Measurements from ENCODE around the gene HNRNPF.
"Not testable (repeated sequence)": the region's sequence is repeated elsewhere in the genome, so short reads cannot be mapped to it uniquely, and the experiment has no call there.

The HNRNPF gene

DNA sequence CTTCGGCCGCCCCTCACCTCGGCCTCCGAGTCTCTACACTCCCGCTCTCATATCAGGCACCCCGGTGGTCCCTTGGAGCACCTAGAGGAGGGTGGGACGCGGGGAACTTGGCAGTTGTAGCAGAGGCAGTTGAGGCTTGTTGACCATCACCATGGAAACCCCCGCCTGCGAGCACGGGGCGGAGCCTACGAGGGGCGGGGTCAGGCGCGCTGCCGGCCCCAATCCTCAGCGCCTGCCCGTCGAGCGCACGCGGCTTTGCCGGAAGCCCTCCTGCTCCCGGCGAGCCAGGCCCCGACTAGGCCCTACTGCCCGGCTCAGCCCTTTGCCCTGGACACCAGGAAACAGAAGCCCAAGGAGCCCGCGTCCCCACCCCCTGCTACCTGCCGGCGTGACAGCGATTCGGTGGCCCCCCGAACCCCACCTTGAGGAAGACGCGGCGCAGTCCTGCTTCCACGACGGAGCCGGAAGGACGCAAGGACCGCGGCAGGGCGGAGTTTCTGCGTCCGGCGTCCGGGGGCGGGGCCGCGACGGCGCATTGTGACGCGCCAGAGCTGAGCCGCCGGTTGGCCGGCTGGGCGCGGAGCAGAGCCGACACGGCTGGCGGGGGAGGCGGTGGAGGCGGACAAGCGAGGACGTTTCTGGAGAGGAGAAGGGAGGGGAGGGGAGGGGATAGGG, at the start of gene HNRNPF:
HNRNPF (minus strand) TSS at position 477 of the 675 bp plus-strand sequence. CDS start 21,302 bp downstream, outside the sequence.
- peak within 1 kb of the TSS; percentile 96 for H3K27ac ChIP-seq
- peak within 1 kb of the TSS; percentile 79 for H3K4me3 ChIP-seq (ENCODE audit: low read depth, low read length)
- in situ Hi-C loops (cut with HindIII; ENCODE audit: low pct_ligation_motif_present, low sequenced_read_pairs) = no loop called here
- H3K36me3 ChIP-seq (replicated peaks) = no peaks in the 10 kb centered on the region
- no peaks in the 10 kb centered on the region for H3K27me3 ChIP-seq (replicated peaks)
- DNase-seq = peak; percentile 89
- no peak for TF ChIP-seq CTCF (IDR thresholded peaks at IDR 0.05; ENCODE audit: low read depth, low read length, missing control alignments)

DNA sequence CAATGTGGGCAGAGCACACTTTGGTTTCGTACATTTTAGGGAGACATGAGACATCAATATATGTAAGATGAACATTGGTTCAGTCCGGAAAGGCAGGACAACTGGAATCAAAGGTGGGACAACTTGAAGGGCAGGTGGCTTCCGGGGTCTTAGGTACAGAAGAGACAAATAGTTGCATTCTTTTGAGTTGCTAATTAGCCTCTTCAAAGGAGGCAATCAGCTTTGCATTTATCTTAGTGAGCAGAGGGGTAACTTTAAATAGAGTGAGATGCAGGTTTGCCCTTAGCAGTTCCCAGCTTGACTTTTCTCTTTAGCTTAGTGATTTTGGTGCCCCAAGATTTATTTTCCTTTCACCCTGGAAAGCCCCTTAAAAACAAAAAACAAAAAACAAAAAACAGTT, 49.2 kb upstream of the HNRNPF start:
- in situ Hi-C loops (cut with HindIII; ENCODE audit: low pct_ligation_motif_present, low sequenced_read_pairs) = no loop called here
- Histone ChIP-seq H3K36me3 (replicated peaks) (no peaks in the 10 kb centered on the region), H3K4me3 (ENCODE audit: low read depth, low read length) (no peak overlapping the region), H3K27me3 (replicated peaks) (no peaks in the 10 kb centered on the region), H3K27ac (no peak overlapping the region)
- no peak for TF ChIP-seq CTCF (IDR thresholded peaks at IDR 0.05; ENCODE audit: low read depth, low read length, missing control alignments)
- no peak for DNase-seq

- in situ Hi-C loops (cut with HindIII; ENCODE audit: low pct_ligation_motif_present, low sequenced_read_pairs); H3K27me3 ChIP-seq (replicated peaks); H3K36me3 ChIP-seq (replicated peaks); DNase-seq; H3K27ac ChIP-seq; H3K4me3 ChIP-seq (ENCODE audit: low read depth, low read length): not testable (repeated sequence)
Observed at GRCh38 chr10:43456561-43456960, 47.6 kb upstream of the HNRNPF start.

GRCh38 chr10:43454025-43454424, 45.0 kb upstream of the HNRNPF start:
- H3K27me3 ChIP-seq (replicated peaks); DNase-seq; in situ Hi-C loops (cut with HindIII; ENCODE audit: low pct_ligation_motif_present, low sequenced_read_pairs); H3K27ac ChIP-seq; H3K4me3 ChIP-seq (ENCODE audit: low read depth, low read length); H3K36me3 ChIP-seq (replicated peaks): not testable (repeated sequence)

GRCh38 chr10:43453266-43453831, 44.4 kb upstream of the HNRNPF start:
- no peak overlapping the region for H3K27ac ChIP-seq
- H3K4me3 ChIP-seq (ENCODE audit: low read depth, low read length) = no peak overlapping the region
- no peaks in the 10 kb centered on the region for H3K36me3 ChIP-seq (replicated peaks)
- in situ Hi-C loops (cut with HindIII; ENCODE audit: low pct_ligation_motif_present, low sequenced_read_pairs) = no loop called here
- TF ChIP-seq CTCF (IDR thresholded peaks at IDR 0.05; ENCODE audit: low read depth, low read length, missing control alignments) = no peak
- no peaks in the 10 kb centered on the region for H3K27me3 ChIP-seq (replicated peaks)
- no peak for DNase-seq

DNA sequence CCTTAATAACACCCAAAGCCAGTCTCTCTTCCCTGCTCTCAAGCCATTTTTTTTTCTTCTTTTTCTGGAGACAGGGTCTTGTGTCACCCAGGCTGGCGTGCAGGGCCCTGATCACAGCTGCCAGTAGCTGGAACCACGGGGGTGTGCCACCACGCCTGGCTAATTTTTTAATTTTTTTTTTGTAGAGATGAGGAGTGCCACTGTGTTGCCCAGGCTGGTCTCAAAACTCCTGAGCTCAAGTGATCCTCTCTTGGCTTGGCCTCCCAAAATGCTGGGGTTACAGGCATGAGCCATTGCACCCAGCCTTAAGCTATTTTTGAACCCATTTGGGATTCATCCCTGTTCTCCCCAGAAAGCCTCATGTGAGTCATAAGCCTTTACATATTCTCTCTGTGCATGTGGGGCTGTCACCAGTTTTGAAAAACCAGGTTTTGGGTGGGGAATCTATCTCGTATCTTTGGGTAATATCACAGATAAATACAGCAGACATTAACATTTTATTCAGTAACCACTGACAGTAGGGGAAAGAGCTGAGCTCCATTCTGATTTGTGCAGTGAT, 43.4 kb upstream of the HNRNPF start:
- Histone ChIP-seq H3K4me3 (ENCODE audit: low read depth, low read length) (no peak overlapping the region), H3K36me3 (replicated peaks) (no peaks in the 10 kb centered on the region), H3K27me3 (replicated peaks) (no peaks in the 10 kb centered on the region), H3K27ac (no peak overlapping the region)
- in situ Hi-C loops (cut with HindIII; ENCODE audit: low pct_ligation_motif_present, low sequenced_read_pairs) = no loop called here
- DNase-seq = no peak
- no peak for TF ChIP-seq CTCF (IDR thresholded peaks at IDR 0.05; ENCODE audit: low read depth, low read length, missing control alignments)
